HEK293 (cell line): ENCODE data around the gene KDM3B.

Experiments used
- CTCF ChIA-PET: fragments of 350-600 bp; formaldehyde crosslinking; extraction: SDS; loops from one replicate; lab custom pipeline; 2021; ENCODE audit warnings: antibody characterized with exemption; lab: Yijun Ruan, JAX
- POLR2A ChIA-PET: fragments of 300-600 bp; formaldehyde crosslinking; extraction: SDS; loops from one replicate; lab custom pipeline; 2020; ENCODE audit warnings: antibody characterized with exemption, inconsistent platforms; lab: Yijun Ruan, JAX
- H3K27ac ChIP-seq: fragments of 200-500 bp; sonication (Bioruptor generic); 2 replicates; pipeline ENCODE4 v1.5.1; 2014; ENCODE audit warnings: low read depth, low read length, control low read depth, inconsistent platforms; ENCODE audit errors: extremely low read depth
- H3K36me3 ChIP-seq, 2 experiments: fragments of 200-500 bp in 1 of 2; sonication (Bioruptor generic) in 1 of 2; 1 replicate in 1 of 2; 2 replicates in 1 of 2; pipeline ENCODE4 v1.5.1; 2014 to 2017; ENCODE audit warnings: inconsistent platforms in 2 of 2, low read length in 2 of 2; ENCODE audit not compliant: control insufficient read depth in 2 of 2, insufficient read depth in 1 of 2
- H3K4me1 ChIP-seq: fragments of 200-500 bp; sonication (Bioruptor generic); 2 replicates; pipeline ENCODE4 v1.5.1; 2014; ENCODE audit warnings: mild to moderate bottlenecking, low read length, inconsistent platforms; ENCODE audit not compliant: control insufficient read depth, insufficient read depth
- H3K4me3 ChIP-seq: 2 replicates; pipeline ENCODE4 v1.5.1; 2011; ENCODE audit warnings: low read depth, mild to moderate bottlenecking, control low read depth, low read length, moderate library complexity
- H3K9me3 ChIP-seq: fragments of 200-500 bp; sonication (Bioruptor generic); 2 replicates; pipeline ENCODE4 v1.5.1; 2014; ENCODE audit warnings: low read depth, low read length, inconsistent platforms; ENCODE audit not compliant: control insufficient read depth, insufficient read depth
- BCL11B ChIP-seq: fragments of 450-650 bp; formaldehyde crosslinking; IDR thresholded peaks from 2 replicates; pipeline ENCODE4 v1.5.1; 2016; ENCODE audit warnings: low read depth, missing biosample characterization, missing genetic modification characterization
- ELK4 ChIP-seq: IDR thresholded peaks from 2 replicates; pipeline ENCODE4 v1.6.1; 2011; ENCODE audit warnings: mild to moderate bottlenecking, low read depth, low read length, borderline replicate concordance
- MEIS1 ChIP-seq: sonication (generic); formaldehyde crosslinking; IDR thresholded peaks from 2 replicates; pipeline ENCODE4 v1.8.1; 2022; ENCODE audit warnings: missing genetic modification reagents, mild to moderate bottlenecking, borderline replicate concordance
- REST ChIP-seq: fragments of 450-650 bp; formaldehyde crosslinking; IDR thresholded peaks from 2 replicates; pipeline ENCODE4 v1.5.1; 2016; ENCODE audit warnings: missing biosample characterization, missing genetic modification characterization
- TCF7L2 ChIP-seq: IDR thresholded peaks from 2 replicates; pipeline ENCODE4 v1.6.1; 2011; ENCODE audit warnings: low read depth, mild to moderate bottlenecking, inconsistent platforms, low read length, moderate library complexity, borderline replicate concordance
- ZBTB20 ChIP-seq: fragments of 450-650 bp; formaldehyde crosslinking; IDR thresholded peaks from 2 replicates; pipeline ENCODE4 v1.5.1; 2016; ENCODE audit warnings: missing biosample characterization, missing genetic modification characterization
- ZFHX2 ChIP-seq: fragments of 450-650 bp; formaldehyde crosslinking; conservative IDR thresholded peaks from 2 replicates; pipeline ENCODE4 v1.5.1; 2016; ENCODE audit warnings: missing biosample characterization, missing genetic modification characterization
- ZNF121 ChIP-seq: fragments of 450-650 bp; formaldehyde crosslinking; IDR thresholded peaks from 2 replicates; pipeline ENCODE4 v1.5.1; 2016; ENCODE audit warnings: missing biosample characterization, missing genetic modification characterization
- ZNF394 ChIP-seq: fragments of 450-650 bp; formaldehyde crosslinking; IDR thresholded peaks from 2 replicates; pipeline ENCODE4 v1.5.1; 2016; ENCODE audit warnings: missing biosample characterization, missing genetic modification characterization, mild to moderate bottlenecking, moderate library complexity, borderline replicate concordance
- ZNF404 ChIP-seq: fragments of 450-650 bp; formaldehyde crosslinking; IDR thresholded peaks from 2 replicates; pipeline ENCODE4 v1.5.1; 2017; ENCODE audit warnings: missing biosample characterization, missing genetic modification characterization
- ZNF416 ChIP-seq: fragments of 450-650 bp; formaldehyde crosslinking; IDR thresholded peaks from 2 replicates; pipeline ENCODE4 v1.5.1; 2016; ENCODE audit warnings: missing biosample characterization, missing genetic modification characterization
- ZNF48 ChIP-seq: fragments of 450-650 bp; formaldehyde crosslinking; IDR thresholded peaks from 2 replicates; pipeline ENCODE4 v1.5.1; 2016; ENCODE audit warnings: missing biosample characterization, missing genetic modification characterization
- ZNF510 ChIP-seq: fragments of 450-650 bp; formaldehyde crosslinking; IDR thresholded peaks from 2 replicates; pipeline ENCODE4 v1.5.1; 2018; ENCODE audit warnings: mild to moderate bottlenecking, missing genetic modification characterization, missing biosample characterization; ENCODE audit not compliant: insufficient replicate concordance
- ZNF514 ChIP-seq: fragments of 450-650 bp; formaldehyde crosslinking; IDR thresholded peaks from 2 replicates; pipeline ENCODE4 v1.5.1; 2016; ENCODE audit warnings: missing biosample characterization, missing genetic modification characterization
- ZNF529 ChIP-seq: fragments of 450-650 bp; formaldehyde crosslinking; IDR thresholded peaks from 2 replicates; pipeline ENCODE4 v1.5.1; 2017; ENCODE audit warnings: missing genetic modification characterization, missing biosample characterization; ENCODE audit not compliant: insufficient replicate concordance
- ZNF530 ChIP-seq: fragments of 450-650 bp; formaldehyde crosslinking; IDR thresholded peaks from 2 replicates; pipeline ENCODE4 v1.5.1; 2016; ENCODE audit warnings: low read depth, missing biosample characterization, missing genetic modification characterization
- ZNF692 ChIP-seq: fragments of 450-650 bp; formaldehyde crosslinking; IDR thresholded peaks from 2 replicates; pipeline ENCODE4 v1.5.1; 2016; ENCODE audit warnings: missing biosample characterization, missing genetic modification characterization
- ZNF707 ChIP-seq: fragments of 450-650 bp; formaldehyde crosslinking; IDR thresholded peaks from 2 replicates; pipeline ENCODE4 v1.5.1; 2016; ENCODE audit warnings: missing biosample characterization, missing genetic modification characterization
- ZNF747 ChIP-seq: fragments of 450-650 bp; formaldehyde crosslinking; IDR thresholded peaks from 2 replicates; pipeline ENCODE4 v1.5.1; 2016; ENCODE audit warnings: missing biosample characterization, missing genetic modification characterization
- ZSCAN23 ChIP-seq: fragments of 450-650 bp; formaldehyde crosslinking; IDR thresholded peaks from 2 replicates; pipeline ENCODE4 v1.5.1; 2016; ENCODE audit warnings: missing biosample characterization, missing genetic modification characterization

KDM3B gene

GRCh38 chr5:138444078-138444773, 91.7 kb downstream of the KDM3B start:
- H3K4me1 ChIP-seq = peaks cover 8% of the 10 kb centered on the region; the same call in 1 of the 2 replicates
- H3K9me3 ChIP-seq = no peaks in the 10 kb centered on the region
- TF ChIP-seq ELK4 (no peak), ZNF530 (tag by site-specific recombination) (no peak), REST (0 out of 2 replicates have a peak, but pooled peaks have one; percentile 38)
- POLR2A ChIA-PET = interaction anchor here (0.5 kb wide), 1 partner anchor 40 kb away, joined by 3 read pairs; no protein-coding TSS in a partner anchor
- no peak overlapping the region for H3K27ac ChIP-seq
- CTCF ChIA-PET = interaction anchor here (0.6 kb wide), 1 partner anchor 62 kb away, joined by 3 read pairs; no protein-coding TSS in a partner anchor
- no peak overlapping the region for H3K4me3 ChIP-seq
- H3K36me3 ChIP-seq = peaks cover 0 to 31% of the 10 kb centered on the region in 2 experiments; a peak in 2 of 3 replicates

GRCh38 chr5:138444774-138445546, 92.5 kb downstream of the KDM3B start:
- H3K27ac ChIP-seq = no peak overlapping the region
- no peak for TF ChIP-seq ZNF510
- no peak for TF ChIP-seq MEIS1
- TF ChIP-seq ZNF404 (tag by site-specific recombination) = no peak
- no peak for TF ChIP-seq ZSCAN23 (tag by site-specific recombination)
- no peak for TF ChIP-seq ZBTB20 (tag by site-specific recombination)
- no peak for TF ChIP-seq ZNF747 (tag by site-specific recombination)
- TF ChIP-seq TCF7L2 = no peak
- TF ChIP-seq ZNF529 (tag by site-specific recombination) = no peak
- TF ChIP-seq ZNF416 = no peak
- no peak for TF ChIP-seq BCL11B (tag by site-specific recombination)
- TF ChIP-seq ZNF514 (tag by site-specific recombination) = no peak
- TF ChIP-seq ZFHX2 (tag by site-specific recombination) = no peak
- no peak for TF ChIP-seq ZNF121 (tag by site-specific recombination)
- no peak for TF ChIP-seq ZNF692 (tag by site-specific recombination)
- no peak for TF ChIP-seq ZNF394
- no peak for TF ChIP-seq ZNF48 (tag by site-specific recombination)
- TF ChIP-seq ZNF707 = no peak
- H3K4me1 ChIP-seq = peaks cover 7% of the 10 kb centered on the region; the same call in 1 of the 2 replicates
- H3K9me3 ChIP-seq = no peaks in the 10 kb centered on the region
- no peak overlapping the region for H3K4me3 ChIP-seq
- ChIA-PET CTCF (interaction anchor here (0.6 kb wide), 1 partner anchor 63 kb away, joined by 3 read pairs; no protein-coding TSS in a partner anchor), POLR2A (interaction anchor here (0.5 to 1.3 kb wide), 2 partner anchors 20 to 41 kb away, joined by 3 to 4 read pairs; partner anchors contain the start of gene EGR1)
- peaks cover 0 to 31% of the 10 kb centered on the region in 2 experiments; a peak in 2 of 3 replicates for H3K36me3 ChIP-seq
